GM13977 (cell line): ENCODE measurements around the gene CGB5.
"Not testable (repeated sequence)": the region's sequence is repeated elsewhere in the genome, so short reads cannot be mapped to it uniquely, and the experiment has no call there.

Source experiments
- DNase-seq: peaks from one replicate; pipeline ENCODE4 v3.0.0; 2012; ENCODE audit warnings: low spot score
- in situ Hi-C: fragments of 300-500 bp; cut with MboI; formaldehyde crosslinking; loops from one replicate; pipeline ENCODE4 v1.12.0; 2022; ENCODE audit warnings: low sequenced_read_pairs, low pct_unique_long_range_greater_than_20kb, mixed read lengths, inconsistent platforms; ENCODE audit not compliant: unreplicated experiment
- TF ChIP-seq, protein P1 (sequence below): IDR thresholded peaks from 2 replicates; pipeline ENCODE4 v1.5.1; 2012; ENCODE audit warnings: mild to moderate bottlenecking, control low read depth; ENCODE audit not compliant: insufficient read depth; ENCODE audit errors: extremely low read depth, missing control alignments

The CGB5 gene

DNA sequence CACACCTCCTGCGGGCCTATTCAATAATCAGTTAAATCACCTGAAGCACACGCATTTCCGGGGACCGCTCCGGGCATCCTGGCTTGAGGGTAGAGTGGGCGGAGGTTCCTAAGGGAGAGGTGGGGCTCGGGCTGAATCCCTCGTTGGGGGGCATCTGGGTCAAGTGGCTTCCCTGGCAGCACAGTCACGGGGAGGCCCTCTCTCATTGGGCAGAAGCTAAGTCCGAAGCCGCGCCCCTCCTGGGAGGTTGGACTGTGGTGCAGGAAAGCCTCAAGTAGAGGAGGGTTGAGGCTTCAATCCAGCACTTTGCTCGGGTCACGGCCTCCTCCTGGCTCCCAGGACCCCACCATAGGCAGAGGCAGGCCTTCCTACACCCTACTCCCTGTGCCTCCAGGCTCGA lies at the start of gene CGB5:
TSS of gene CGB5 (plus strand) at position 301 of the 400 bp plus-strand sequence. CDS start 362 bp downstream, outside the sequence.
- in situ Hi-C loops, DNase-seq: not testable (repeated sequence)

DNA sequence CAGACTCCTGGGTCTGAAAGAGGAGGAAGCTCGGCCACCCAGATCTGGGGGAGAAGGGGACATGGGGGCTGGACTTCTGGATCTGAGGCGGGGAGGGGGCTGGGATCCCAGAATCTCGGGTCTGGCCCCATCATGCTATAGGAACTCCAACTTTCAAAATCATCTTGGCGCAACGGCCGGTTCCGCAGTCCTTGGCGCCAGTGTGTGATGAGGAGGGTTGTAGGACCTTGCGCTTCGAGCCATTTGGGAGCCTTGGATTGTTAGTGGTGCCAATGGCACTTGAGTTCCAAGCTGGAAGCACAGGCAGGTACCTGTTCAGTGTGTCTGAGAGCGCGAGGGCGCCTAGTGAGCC lies 49.6 kb upstream of the CGB5 start:
- DNase-seq: no peak
- in situ Hi-C loops: no loop called here
- TF ChIP-seq, protein P1, sequence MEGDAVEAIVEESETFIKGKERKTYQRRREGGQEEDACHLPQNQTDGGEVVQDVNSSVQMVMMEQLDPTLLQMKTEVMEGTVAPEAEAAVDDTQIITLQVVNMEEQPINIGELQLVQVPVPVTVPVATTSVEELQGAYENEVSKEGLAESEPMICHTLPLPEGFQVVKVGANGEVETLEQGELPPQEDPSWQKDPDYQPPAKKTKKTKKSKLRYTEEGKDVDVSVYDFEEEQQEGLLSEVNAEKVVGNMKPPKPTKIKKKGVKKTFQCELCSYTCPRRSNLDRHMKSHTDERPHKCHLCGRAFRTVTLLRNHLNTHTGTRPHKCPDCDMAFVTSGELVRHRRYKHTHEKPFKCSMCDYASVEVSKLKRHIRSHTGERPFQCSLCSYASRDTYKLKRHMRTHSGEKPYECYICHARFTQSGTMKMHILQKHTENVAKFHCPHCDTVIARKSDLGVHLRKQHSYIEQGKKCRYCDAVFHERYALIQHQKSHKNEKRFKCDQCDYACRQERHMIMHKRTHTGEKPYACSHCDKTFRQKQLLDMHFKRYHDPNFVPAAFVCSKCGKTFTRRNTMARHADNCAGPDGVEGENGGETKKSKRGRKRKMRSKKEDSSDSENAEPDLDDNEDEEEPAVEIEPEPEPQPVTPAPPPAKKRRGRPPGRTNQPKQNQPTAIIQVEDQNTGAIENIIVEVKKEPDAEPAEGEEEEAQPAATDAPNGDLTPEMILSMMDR: no peak

DNA sequence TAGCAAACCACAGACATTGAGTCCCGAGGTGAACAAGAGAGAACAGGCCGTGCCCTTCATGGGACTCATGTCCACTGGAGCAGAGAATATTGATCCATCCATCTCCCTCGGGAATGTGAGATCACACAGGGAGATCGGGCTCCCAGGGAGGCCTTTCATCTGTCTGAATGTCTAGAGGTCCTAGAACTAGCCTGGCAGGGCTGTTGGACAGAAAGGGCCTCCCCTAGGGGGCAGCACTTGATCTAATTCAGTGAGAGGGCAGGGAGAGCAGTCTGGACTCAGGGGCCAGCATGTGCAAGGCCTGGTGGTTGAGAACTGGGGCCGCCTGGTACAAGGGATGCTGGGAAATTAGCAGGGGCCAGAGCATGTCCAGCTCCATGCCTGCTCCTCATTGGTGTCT lies 45.7 kb upstream of the CGB5 start:
- no peak for DNase-seq
- TF ChIP-seq, protein P1: peak; percentile 71
- in situ Hi-C loops: no loop called here

DNA sequence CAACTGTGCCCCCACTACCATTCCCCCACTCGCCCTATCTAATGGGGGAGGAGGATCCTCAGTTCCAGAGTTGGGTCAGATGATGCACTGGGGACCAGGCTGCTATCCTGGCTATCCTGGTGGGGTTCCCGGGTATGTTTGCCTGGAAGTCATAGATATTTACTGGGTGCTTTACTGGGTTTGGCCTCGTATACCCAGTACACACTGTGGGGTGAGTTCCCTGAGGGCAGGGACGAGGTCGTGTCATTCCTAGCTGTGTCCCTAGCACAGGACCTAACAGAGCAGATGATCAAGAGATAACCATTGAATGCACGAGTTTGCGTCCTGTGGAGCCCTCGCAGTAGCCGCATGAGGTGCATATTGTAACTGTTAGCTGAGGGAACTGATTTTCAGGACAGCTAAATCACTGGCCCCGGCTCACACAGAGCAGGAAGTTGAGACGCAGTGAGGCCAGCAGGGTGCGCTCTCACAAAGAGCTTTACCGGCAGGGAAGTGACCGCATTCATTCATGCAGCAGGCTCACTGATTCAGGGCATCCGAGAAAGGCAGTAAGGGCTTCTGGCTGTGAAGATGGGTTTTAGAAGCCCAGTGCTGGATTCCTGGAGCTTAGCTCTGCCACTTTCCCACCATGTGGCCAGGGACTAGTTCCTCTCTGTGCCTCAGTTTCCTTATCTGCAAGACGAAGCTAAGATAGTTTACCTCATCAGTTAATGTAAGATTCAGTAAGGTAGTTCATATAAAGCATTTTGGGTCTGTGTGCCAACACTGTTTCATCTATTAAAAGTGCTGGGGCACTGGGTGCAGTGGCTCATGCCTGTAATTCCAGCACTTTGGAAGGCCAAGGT lies 43.9 kb upstream of the CGB5 start:
- TF ChIP-seq, protein P1: peak; percentile 78
- in situ Hi-C loops: no loop called here
- peak; percentile 67 for DNase-seq

DNA sequence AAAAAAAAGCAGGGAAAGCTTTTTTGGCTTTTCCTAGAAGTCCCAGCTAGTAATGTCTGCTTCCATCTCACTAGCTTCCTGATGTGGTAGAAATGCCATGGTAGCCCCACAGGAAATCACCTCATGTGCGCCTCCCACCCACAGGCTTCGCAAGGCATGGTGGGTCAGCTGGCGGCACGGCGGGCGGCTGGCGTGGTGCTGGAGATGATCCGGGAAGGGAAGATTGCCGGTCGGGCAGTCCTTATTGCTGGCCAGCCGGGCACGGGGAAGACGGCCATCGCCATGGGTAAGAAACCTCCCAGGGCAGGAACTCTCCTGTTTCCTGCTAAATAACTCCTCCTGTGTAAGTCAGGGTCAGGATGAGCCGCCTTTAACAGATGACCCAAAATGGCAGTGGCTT lies 39.5 kb upstream of the CGB5 start:
- TF ChIP-seq, protein P1: no peak
- in situ Hi-C loops: no loop called here

DNA sequence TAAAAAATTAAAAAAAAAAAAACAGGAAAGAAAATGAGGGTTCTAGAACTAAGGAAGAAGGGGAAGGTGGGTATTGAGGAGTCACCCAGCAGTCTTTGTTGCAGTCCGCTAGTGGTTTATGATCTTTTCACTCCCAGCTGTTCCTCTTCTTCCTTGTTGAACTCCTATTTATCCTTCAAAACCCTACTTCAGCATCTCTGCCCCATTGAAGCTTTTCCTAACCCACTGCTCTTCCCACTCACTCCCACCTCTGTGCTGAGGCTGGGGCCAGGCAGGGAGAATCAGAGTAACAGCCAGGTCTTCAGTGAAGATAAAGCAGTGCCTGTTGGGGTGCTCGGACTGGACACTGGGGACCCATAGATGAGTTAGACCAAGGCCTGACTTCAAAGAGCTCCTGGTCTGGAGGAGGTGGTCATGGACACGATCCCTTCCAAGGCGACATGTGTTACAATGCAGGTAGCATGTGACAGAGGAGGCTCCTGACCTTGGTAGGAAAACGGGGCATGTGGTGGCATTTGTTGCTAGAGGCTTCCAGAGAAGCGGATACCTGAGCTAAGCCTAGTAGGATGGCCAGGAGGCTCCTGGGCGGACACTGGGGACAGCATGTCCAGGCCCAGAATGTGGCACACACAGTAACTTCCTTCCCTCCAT lies 38.6 kb upstream of the CGB5 start:
- TF ChIP-seq, protein P1: no peak
- in situ Hi-C loops: no loop called here
- DNase-seq: no peak

More for the DNA sequence above, 39.5 kb upstream of the CGB5 start:
- DNase-seq: no peak

DNA sequence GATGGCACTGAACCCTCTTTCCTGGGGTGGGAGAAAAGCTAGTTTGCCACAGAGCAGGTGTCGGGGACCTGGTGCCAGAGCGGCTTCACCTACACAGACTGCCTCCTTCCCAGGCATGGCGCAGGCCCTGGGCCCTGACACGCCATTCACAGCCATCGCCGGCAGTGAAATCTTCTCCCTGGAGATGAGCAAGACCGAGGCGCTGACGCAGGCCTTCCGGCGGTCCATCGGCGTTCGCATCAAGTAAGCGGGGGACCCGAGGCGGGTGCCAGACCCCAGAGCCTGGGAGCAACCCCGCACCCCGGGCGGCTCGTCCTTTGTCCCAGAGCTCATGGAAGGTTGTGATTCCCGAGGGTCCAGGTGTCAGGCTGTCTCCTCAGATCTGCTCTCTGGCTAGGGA lies 36.7 kb upstream of the CGB5 start:
- in situ Hi-C loops: no loop called here
- DNase-seq: no peak
- TF ChIP-seq, protein P1: no peak
